Liver (tissue), 9 donors: ENCODE results near the gene RHEX. TPM values are rescaled to one million over a fixed set of nuclear protein-coding genes. Genes with fewer than 3 reads are reported as not detected.

Experiments used
- DNase-seq: peaks from one replicate; pipeline ENCODE4 v3.0.0-alpha.2; 2017; ENCODE audit warnings: low spot score
- H3K27ac ChIP-seq, 2 donors: one replicate each; pipeline ENCODE4 v1.7.0; 2013; ENCODE audit warnings: inconsistent platforms in 2 of 2, low read length in 2 of 2, control low read depth in 1 of 2, low read depth in 1 of 2, mild to moderate bottlenecking in 1 of 2
- H3K27me3 ChIP-seq, 4 donors: one replicate each; pipeline versions ENCODE4 v1.6.1 to v1.7.0; 2013; ENCODE audit warnings: low read length in 3 of 4, inconsistent platforms in 1 of 4, mild to moderate bottlenecking in 1 of 4, moderate library complexity in 1 of 4; ENCODE audit not compliant: control insufficient read depth in 4 of 4, insufficient read depth in 4 of 4
- H3K36me3 ChIP-seq, 4 donors: one replicate each; pipeline versions ENCODE4 v1.6.1 to v1.7.0; 2013; ENCODE audit warnings: low read length in 3 of 4, mild to moderate bottlenecking in 3 of 4, low read depth in 1 of 4, moderate library complexity in 1 of 4; ENCODE audit not compliant: control insufficient read depth in 4 of 4, insufficient read depth in 3 of 4
- H3K4me1 ChIP-seq, 4 donors: one replicate each; pipeline versions ENCODE4 v1.6.1 to v1.7.0; 2013; ENCODE audit warnings: low read length in 3 of 4, mild to moderate bottlenecking in 3 of 4, moderate library complexity in 1 of 4; ENCODE audit not compliant: control insufficient read depth in 4 of 4, insufficient read depth in 4 of 4
- H3K4me3 ChIP-seq, 3 donors: one replicate each; pipeline versions ENCODE4 v1.6.1 to v1.7.0; 2013; ENCODE audit warnings: low read length in 3 of 3, control low read depth in 1 of 3, low read depth in 1 of 3, mild to moderate bottlenecking in 1 of 3
- H3K9ac ChIP-seq, 2 donors: one replicate each; pipeline ENCODE4 v1.7.0; 2013; ENCODE audit warnings: low read length in 2 of 2, mild to moderate bottlenecking in 2 of 2, moderate library complexity in 2 of 2, control low read depth in 1 of 2, low read depth in 1 of 2
- H3K9me3 ChIP-seq, 4 donors: one replicate each; pipeline versions ENCODE4 v1.6.1 to v1.7.0; 2013; ENCODE audit warnings: low read length in 3 of 4; ENCODE audit not compliant: control insufficient read depth in 4 of 4
- ATF3 ChIP-seq: IDR thresholded peaks from 2 replicates; pipeline ENCODE4 v1.6.1; 2016; ENCODE audit warnings: antibody characterized with exemption
- EGR1 ChIP-seq, 2 donors: IDR thresholded peaks; 2 replicates each; pipeline ENCODE4 v1.6.1; 2016 to 2018; ENCODE audit warnings: antibody characterized with exemption in 2 of 2, low read depth in 2 of 2
- FOXA1 ChIP-seq: IDR thresholded peaks from 2 replicates; pipeline ENCODE4 v1.6.1; 2016; ENCODE audit warnings: antibody characterized with exemption
- FOXA2 ChIP-seq: IDR thresholded peaks from 2 replicates; pipeline ENCODE4 v1.6.1; 2016; ENCODE audit warnings: antibody characterized with exemption
- HNF4A ChIP-seq, 2 donors: conservative IDR thresholded peaks; 2 replicates each; pipeline ENCODE4 v1.6.1; 2016; ENCODE audit warnings: antibody characterized with exemption in 2 of 2, mild to moderate bottlenecking in 2 of 2
- HNF4G ChIP-seq: IDR thresholded peaks from 2 replicates; pipeline ENCODE4 v1.6.1; 2016; ENCODE audit warnings: antibody characterized with exemption
- JUND ChIP-seq, 2 donors: IDR thresholded peaks; 2 replicates each; pipeline ENCODE4 v1.6.1; 2016; ENCODE audit warnings: antibody characterized with exemption in 2 of 2
- MAX ChIP-seq: IDR thresholded peaks from 2 replicates; pipeline ENCODE4 v1.6.1; 2016; ENCODE audit warnings: antibody characterized with exemption
- RAD21 ChIP-seq, 2 donors: IDR thresholded peaks; 2 replicates each; pipeline ENCODE4 v1.6.1; 2016; ENCODE audit warnings: antibody characterized with exemption in 2 of 2, mild to moderate bottlenecking in 2 of 2
- REST ChIP-seq: IDR thresholded peaks from 2 replicates; pipeline ENCODE4 v1.6.1; 2016; ENCODE audit warnings: antibody characterized with exemption, mild to moderate bottlenecking
- RXRA ChIP-seq, 2 donors: IDR thresholded peaks; 2 replicates each; pipeline ENCODE4 v1.6.1; 2017 to 2018; ENCODE audit warnings: antibody characterized with exemption in 2 of 2, mild to moderate bottlenecking in 1 of 2
- SP1 ChIP-seq: IDR thresholded peaks from 2 replicates; pipeline ENCODE4 v1.6.1; 2018; ENCODE audit warnings: antibody characterized with exemption, mild to moderate bottlenecking
- TAF1 ChIP-seq: conservative IDR thresholded peaks from 2 replicates; pipeline ENCODE4 v1.6.1; 2016; ENCODE audit warnings: antibody characterized with exemption, mild to moderate bottlenecking
- ZBTB33 ChIP-seq: IDR thresholded peaks from 2 replicates; pipeline ENCODE4 v1.6.1; 2016; ENCODE audit warnings: antibody characterized with exemption
- WGBS: extraction: QIAGEN DNeasy Blood & Tissue Kit; methylation state at CpG from one replicate; pipeline ENCODE4 v1.1.7; 2013; 5-methylcytosine and 5-hydroxymethylcytosine counted together
- polyA plus RNA-seq, 2 donors: library from polyadenylated mRNA; stranded (reverse) in 1 of 2; unstranded in 1 of 2; fragments of 200-250 nt in 1 of 2; fragments of >200 nt in 1 of 2; fragmentation: Nextera tagmentation in 1 of 2; extraction: Ambion mirVana in 1 of 2; gene quantifications; one replicate each; pipeline versions ENCODE4 v1.2.1 to v1.2.3, GENCODE V29; 2013 to 2015
- total RNA-seq, 2 donors: library from RNA; depleted of rRNA; stranded (reverse); fragments of >200 nt; gene quantifications; one replicate each; pipeline ENCODE4 v1.2.3, GENCODE V29; 2014
- donor health status: healthy.
- donor health status: healthy.
- donor health status: healthy.
- donor health status: healthy.
- donor health status: healthy.

RHEX gene
- total and polyA plus RNA-seq, 4 donors: 0.15 to 2.8 (median 0.47) TPM

- no peak for DNase-seq
- TF ChIP-seq RAD21 (IDR thresholded peaks at IDR 0.05) (no peak), TAF1 (no peak), REST (no peak), FOXA1 (no peak), ZBTB33 (no peak), SP1 (no peak)
- Histone ChIP-seq H3K9me3 (no peaks in the 10 kb centered on the region), H3K27ac (no peak overlapping the region), H3K27me3 (no peaks in the 10 kb centered on the region), H3K9ac (no peak overlapping the region), H3K4me3 (no peak overlapping the region), H3K4me1 (peaks cover 0 to 4% (median 0%) of the 10 kb centered on the region in 4 donors), H3K36me3 (no peaks in the 10 kb centered on the region)
- 96% methylated on average over 7 of the region's 7 CpGs for WGBS
Observed at GRCh38 chr1:206022766-206023165, 30.2 kb upstream of the RHEX start.

GRCh38 chr1:206023695-206024094 lies 29.3 kb upstream of the RHEX start, which contains the start of gene CTSE:
TSS of gene CTSE (minus strand) at chr1:206023895. CDS start at chr1:206023791, 104 bp downstream.
- Histone ChIP-seq H3K9me3 (no peaks in the 10 kb centered on the region), H3K4me3 (no peak within 1 kb of the TSS), H3K27ac (no peak within 1 kb of the TSS), H3K36me3 (no peaks in the 10 kb centered on the region), H3K9ac (no peak within 1 kb of the TSS), H3K4me1 (peaks cover 0 to 6% (median 1%) of the 10 kb centered on the region in 4 donors), H3K27me3 (no peaks in the 10 kb centered on the region)
- WGBS: 85% methylated on average over 11 of the region's 11 CpGs
- DNase-seq: peak; percentile 71
- no peak for TF ChIP-seq REST
- TF ChIP-seq HNF4A (conservative IDR thresholded peaks at IDR 0.05): no peak
- TF ChIP-seq FOXA2: no peak
- no peak for TF ChIP-seq ATF3
- TF ChIP-seq EGR1 (IDR thresholded peaks at IDR 0.05; ENCODE audit: low read depth in 2 of 2): no peak
- no peak for TF ChIP-seq RXRA (IDR thresholded peaks at IDR 0.05)
- TF ChIP-seq HNF4G: no peak
- TF ChIP-seq SP1: no peak
- TF ChIP-seq RAD21 (IDR thresholded peaks at IDR 0.05): no peak
- TF ChIP-seq JUND (IDR thresholded peaks at IDR 0.05): no peak
- TF ChIP-seq MAX: no peak
